Heart left ventricle (tissue), 16 donors: ENCODE results near the gene GLT1D1. TPM values are rescaled to one million over a fixed set of nuclear protein-coding genes. Genes with fewer than 3 reads are reported as not detected.

Experiments used
- ATAC-seq, 4 donors: fragments of 200-7000 bp; cut with Tn5 transposase; one replicate each; pipeline ENCODE4 v1.9.1; 2020 to 2022; ENCODE audit warnings: moderate library complexity in 4 of 4, mild to moderate bottlenecking in 3 of 4, moderate number of reproducible peaks in 1 of 4
- DNase-seq, 5 donors: peaks; one replicate each; pipeline ENCODE4 v3.0.0-alpha.2; 2020
- H3K27ac ChIP-seq, 12 donors: fragments of 200-600 bp; sonication (generic) in 4 of 12; one replicate each; pipeline versions ENCODE4 v1.5.0 to v1.8.0; 2016 to 2022; ENCODE audit warnings: mild to moderate bottlenecking in 2 of 12
- H3K27me3 ChIP-seq, 9 donors: fragments of 200-600 bp; sonication (generic) in 2 of 9; one replicate each; pipeline versions ENCODE4 v1.5.1 to v1.8.0; 2016 to 2022; ENCODE audit warnings: mild to moderate bottlenecking in 3 of 9
- H3K36me3 ChIP-seq, 9 donors: fragments of 200-600 bp; sonication (generic) in 2 of 9; one replicate each; pipeline versions ENCODE4 v1.5.0 to v1.8.0; 2018 to 2022; ENCODE audit warnings: mild to moderate bottlenecking in 2 of 9
- H3K4me1 ChIP-seq, 12 donors: fragments of 200-600 bp; sonication (generic) in 4 of 12; one replicate each; pipeline versions ENCODE4 v1.5.0 to v1.8.0; 2016 to 2022; ENCODE audit warnings: mild to moderate bottlenecking in 3 of 12
- H3K4me3 ChIP-seq, 12 donors: fragments of 200-600 bp; sonication (generic) in 4 of 12; one replicate each; pipeline versions ENCODE4 v1.5.0 to v1.8.0; 2017 to 2022; ENCODE audit warnings: mild to moderate bottlenecking in 9 of 12, moderate library complexity in 4 of 12
- H3K9me3 ChIP-seq, 12 donors: fragments of 200-600 bp; sonication (generic) in 4 of 12; one replicate each; pipeline versions ENCODE4 v1.5.0 to v1.8.0; 2016 to 2022; ENCODE audit warnings: mild to moderate bottlenecking in 1 of 12
- POLR2A ChIP-seq, 2 donors: fragments of 450-650 bp; IDR thresholded peaks; one replicate each; pipeline ENCODE4 v1.6.1; 2017; ENCODE audit warnings: antibody characterized with exemption in 2 of 2, mild to moderate bottlenecking in 2 of 2, moderate library complexity in 2 of 2
- WGBS, 4 donors: extraction: QIAGEN DNeasy Blood & Tissue Kit in 2 of 4; methylation state at CpG; one replicate each; pipeline versions ENCODE4 v1.1.5 to v1.1.7; 2013 to 2018; 5-methylcytosine and 5-hydroxymethylcytosine counted together
- intact Hi-C, 10 donors: fragments of 100-400 bp; cut with DNase I; formaldehyde crosslinking; loops; one replicate each; pipeline versions ENCODE4 v1.11.1 to v1.14.2; 2022
- polyA plus RNA-seq, 2 donors: library from polyadenylated mRNA; stranded (reverse); fragments of 200-250 nt; gene quantifications; one replicate each; pipeline ENCODE4 v1.2.3, GENCODE V29; 2013
- total RNA-seq, 9 donors: library from RNA; depleted of rRNA in 2 of 9; stranded (reverse); fragments of >200 nt in 2 of 9; fragmentation: NEBNext Ultra II Directional in 3 of 9; extraction: Animal tissue kit (Norgen Biotek cat#: 25700) in 3 of 9; gene quantifications; one replicate each; pipeline versions ENCODE4 v1.1.0 to v1.2.4, GENCODE V29; 2016 to 2023
- TF ChIP-seq, protein P1 (sequence below), 12 donors: fragments of 200-600 bp; sonication (generic) in 4 of 12; IDR thresholded peaks; one replicate each; pipeline versions ENCODE4 v1.5.0 to v1.8.0; 2018 to 2022; ENCODE audit warnings: antibody characterized with exemption in 12 of 12, mild to moderate bottlenecking in 5 of 12
- donor health status: ischemic (EF 13 %, LVEDD 7.1; RV severe dilation, severe dysfunction).
- donor health status: healthy with polysubstance abuse.
- donor health status: DM: no; HTN: yes; CAD: no.
- donor health status: DM: no; HTN: no; CAD: no.
- donor health status: ischemic (EF 25% LVEDD 6.9; RV normal size, moderate dysfunction).
- donor health status: ischemic (EF 25% LVEDD 5.7; RV mildly dilated, moderate dysfunction).
- donor health status: healthy.
- donor health status: DM: yes; HTN: yes; CAD: no.
- donor health status: ischemic (EF 35%, LVEDD 5.7; RV mildly dilated, moderate dysfunction).
- donor health status: nonischemic (EF 11% LVEDD 7.7; RV severe dilation, severe dysfunction).
- donor health status: DM: yes; HTN: yes; CAD: no.
- donor health status: PGD.
- donor health status: ischemic (EF 29% LVEDD 5.4; RV normal size, mild dysfunction).
- donor health status: nonischemic (EF 23%, LVEDD 6.1; RV moderate dilation, normal function).

GLT1D1 gene
- total and polyA plus RNA-seq, 11 donors = 0.11 to 2.3 (median 0.38) TPM

DNA sequence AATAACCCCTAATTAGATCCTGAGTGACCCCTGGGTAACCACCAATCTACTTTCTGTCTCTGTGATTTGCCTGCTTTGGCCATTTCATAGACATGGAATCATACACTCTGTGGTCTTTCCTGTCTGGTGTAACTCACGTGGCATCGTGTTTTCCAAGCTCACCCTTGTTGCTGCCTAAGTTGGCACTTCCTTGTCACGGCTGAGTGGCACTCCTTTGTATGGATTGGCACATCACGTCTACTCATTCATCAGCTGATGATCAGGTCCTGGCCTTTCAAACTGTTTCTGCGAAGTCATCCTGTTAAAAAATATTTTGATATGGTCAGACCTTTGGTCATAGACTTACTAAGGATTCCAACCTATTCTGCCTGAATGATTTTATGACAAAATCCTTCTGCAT, 87.7 kb downstream of the GLT1D1 start:
- DNase-seq = no peak
- no peak for ATAC-seq
- H3K4me1 ChIP-seq = no peaks in the 10 kb centered on the region
- no peaks in the 10 kb centered on the region for H3K36me3 ChIP-seq
- intact Hi-C loops = no loop called here
- peaks cover 0 to 6% (median 0%) of the 10 kb centered on the region in 9 donors for H3K27me3 ChIP-seq
- 81 to 83% (median 82%) methylated on average over 5 of the region's 5 CpGs for WGBS, 4 donors
- H3K27ac ChIP-seq = no peak overlapping the region
- no peak overlapping the region for H3K4me3 ChIP-seq
- H3K9me3 ChIP-seq = peaks cover 0 to 2% (median 0%) of the 10 kb centered on the region in 12 donors
- TF ChIP-seq, protein P1, sequence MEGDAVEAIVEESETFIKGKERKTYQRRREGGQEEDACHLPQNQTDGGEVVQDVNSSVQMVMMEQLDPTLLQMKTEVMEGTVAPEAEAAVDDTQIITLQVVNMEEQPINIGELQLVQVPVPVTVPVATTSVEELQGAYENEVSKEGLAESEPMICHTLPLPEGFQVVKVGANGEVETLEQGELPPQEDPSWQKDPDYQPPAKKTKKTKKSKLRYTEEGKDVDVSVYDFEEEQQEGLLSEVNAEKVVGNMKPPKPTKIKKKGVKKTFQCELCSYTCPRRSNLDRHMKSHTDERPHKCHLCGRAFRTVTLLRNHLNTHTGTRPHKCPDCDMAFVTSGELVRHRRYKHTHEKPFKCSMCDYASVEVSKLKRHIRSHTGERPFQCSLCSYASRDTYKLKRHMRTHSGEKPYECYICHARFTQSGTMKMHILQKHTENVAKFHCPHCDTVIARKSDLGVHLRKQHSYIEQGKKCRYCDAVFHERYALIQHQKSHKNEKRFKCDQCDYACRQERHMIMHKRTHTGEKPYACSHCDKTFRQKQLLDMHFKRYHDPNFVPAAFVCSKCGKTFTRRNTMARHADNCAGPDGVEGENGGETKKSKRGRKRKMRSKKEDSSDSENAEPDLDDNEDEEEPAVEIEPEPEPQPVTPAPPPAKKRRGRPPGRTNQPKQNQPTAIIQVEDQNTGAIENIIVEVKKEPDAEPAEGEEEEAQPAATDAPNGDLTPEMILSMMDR (IDR thresholded peaks at IDR 0.05) = no peak
- TF ChIP-seq POLR2A (IDR thresholded peaks at IDR 0.05) = no peak

DNA sequence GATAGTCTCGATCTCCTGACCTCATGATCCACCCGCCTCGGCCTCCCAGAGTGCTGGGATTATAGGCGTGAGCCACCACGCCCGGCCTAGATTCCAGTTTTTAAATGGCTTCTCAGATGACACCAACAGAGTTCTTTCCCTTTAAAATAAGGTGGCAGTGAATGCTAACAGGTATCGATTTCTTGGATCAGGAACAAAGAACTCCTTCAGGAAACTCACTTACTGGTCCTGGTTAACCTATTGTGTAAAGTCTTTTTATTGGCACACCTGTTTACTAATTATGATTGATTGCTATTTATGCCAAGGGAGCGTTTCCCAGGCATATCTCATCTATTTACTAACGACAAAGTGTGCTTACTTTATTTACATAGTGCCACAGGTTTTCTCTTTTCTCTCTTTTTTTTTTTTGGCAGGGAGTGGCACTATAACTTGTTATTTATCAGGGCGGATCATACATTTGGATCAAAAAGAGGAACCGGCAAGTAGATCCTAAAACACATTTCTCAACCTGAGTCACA, 89.7 kb downstream of the GLT1D1 start:
- Histone ChIP-seq H3K27ac (no peak overlapping the region), H3K36me3 (no peaks in the 10 kb centered on the region), H3K27me3 (peaks cover 0 to 6% (median 0%) of the 10 kb centered on the region in 9 donors), H3K4me3 (no peak overlapping the region), H3K4me1 (no peaks in the 10 kb centered on the region), H3K9me3 (no peaks in the 10 kb centered on the region)
- WGBS, 4 donors = 84 to 91% (median 85%) methylated on average over 11 of the region's 11 CpGs
- intact Hi-C loops = no loop called here
- DNase-seq (no peak), ATAC-seq (no peak)
- TF ChIP-seq, protein P1 (IDR thresholded peaks at IDR 0.05) = no peak
- no peak for TF ChIP-seq POLR2A (IDR thresholded peaks at IDR 0.05)

DNA sequence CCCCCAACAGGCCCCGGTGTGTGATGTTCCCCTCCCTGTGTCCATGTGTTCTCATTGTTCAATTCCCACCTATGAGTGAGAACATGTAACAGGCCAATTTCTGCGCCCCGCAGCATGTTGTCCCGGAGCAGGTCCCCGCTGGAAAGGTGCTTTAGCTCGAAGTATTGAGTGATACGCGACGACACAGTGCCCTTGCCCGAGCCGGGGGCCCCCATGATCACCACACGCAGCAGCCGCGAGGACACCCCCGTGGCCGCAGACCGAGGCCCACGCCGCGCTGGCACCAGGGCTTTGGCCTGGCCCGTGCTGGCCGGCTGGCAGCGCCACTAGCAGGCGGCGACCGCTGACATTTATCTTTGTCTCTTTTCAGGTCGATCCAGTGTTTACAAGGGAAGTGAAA, 91.7 kb downstream of the GLT1D1 start:
- DNase-seq (no peak), ATAC-seq (no peak)
- Histone ChIP-seq H3K4me3 (no peak overlapping the region), H3K9me3 (no peaks in the 10 kb centered on the region), H3K27me3 (peaks cover 0 to 5% (median 0%) of the 10 kb centered on the region in 9 donors), H3K27ac (no peak overlapping the region), H3K36me3 (no peaks in the 10 kb centered on the region), H3K4me1 (no peaks in the 10 kb centered on the region)
- intact Hi-C loops = no loop called here
- TF ChIP-seq, protein P1 (IDR thresholded peaks at IDR 0.05) = no peak
- TF ChIP-seq POLR2A (IDR thresholded peaks at IDR 0.05) = no peak
- 93 to 96% (median 94%) methylated on average over 27 of the region's 27 CpGs for WGBS, 4 donors

DNA sequence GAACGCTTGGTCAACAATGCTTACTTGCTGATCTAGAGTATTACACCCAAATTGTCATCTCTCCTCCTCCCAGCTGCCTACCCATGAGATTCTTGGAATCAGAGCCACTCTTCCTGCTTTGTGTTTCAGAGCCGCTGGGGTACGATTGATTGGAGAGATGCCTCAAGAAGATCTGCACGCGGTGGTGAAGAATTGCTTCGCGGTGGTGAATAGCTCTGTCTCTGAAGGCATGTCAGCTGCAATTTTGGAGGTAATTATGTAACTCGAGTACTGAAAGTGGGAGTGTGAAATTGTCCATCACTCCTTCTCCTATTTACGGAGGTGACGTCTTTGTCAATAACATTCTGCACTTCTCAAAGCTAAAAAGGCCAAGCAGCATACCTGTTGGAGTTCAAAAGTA, 93.9 kb downstream of the GLT1D1 start:
- H3K27me3 ChIP-seq = no peaks in the 10 kb centered on the region
- DNase-seq (no peak), ATAC-seq (no peak)
- WGBS, 4 donors = 58 to 72% (median 64%) methylated on average over 10 of the region's 10 CpGs
- no peak for TF ChIP-seq POLR2A (IDR thresholded peaks at IDR 0.05)
- TF ChIP-seq, protein P1 (IDR thresholded peaks at IDR 0.05) = no peak
- no peaks in the 10 kb centered on the region for H3K36me3 ChIP-seq
- H3K4me1 ChIP-seq = no peaks in the 10 kb centered on the region
- H3K4me3 ChIP-seq = no peak overlapping the region
- intact Hi-C loops = no loop called here
- H3K27ac ChIP-seq = no peak overlapping the region
- H3K9me3 ChIP-seq = no peaks in the 10 kb centered on the region
